BLaER1 (cell line): ENCODE data around the gene NDUFAF7.
"Not testable (repeated sequence)": the region's sequence is repeated elsewhere in the genome, so short reads cannot be mapped to it uniquely, and the experiment has no call there.

Experiments used
- H3K27ac ChIP-seq: shearing (Covaris generic); formaldehyde crosslinking; 2 replicates; pipeline ENCODE4 v1.8.1; 2022
- H3K27me3 ChIP-seq: shearing (Covaris generic); formaldehyde crosslinking; 2 replicates; pipeline ENCODE4 v1.8.1; 2022
- H3K36me3 ChIP-seq: shearing (Covaris generic); formaldehyde crosslinking; 2 replicates; pipeline ENCODE4 v1.8.1; 2022
- H3K4me1 ChIP-seq: shearing (Covaris generic); formaldehyde crosslinking; 2 replicates; pipeline ENCODE4 v1.8.1; 2022
- H3K4me2 ChIP-seq: shearing (Covaris generic); formaldehyde crosslinking; 2 replicates; pipeline ENCODE4 v1.8.1; 2022
- H3K4me3 ChIP-seq: shearing (Covaris generic); formaldehyde crosslinking; 2 replicates; pipeline ENCODE4 v1.8.1; 2022
- H3K9ac ChIP-seq: shearing (Covaris generic); formaldehyde crosslinking; 2 replicates; pipeline ENCODE4 v1.8.1; 2022
- H3K9me3 ChIP-seq: shearing (Covaris generic); formaldehyde crosslinking; 2 replicates; pipeline ENCODE4 v1.8.1; 2022
- H4K20me1 ChIP-seq: shearing (Covaris generic); formaldehyde crosslinking; 2 replicates; pipeline ENCODE4 v1.8.1; 2022
- Cebpa-rat ChIP-seq: shearing (Covaris generic); IDR thresholded peaks from 2 replicates; pipeline ENCODE4 v1.8.1; 2022

Gene NDUFAF7

GRCh38 chr2:37211939-37212338 is 19.5 kb upstream of the NDUFAF7 start:
- peaks cover 94% of the 10 kb centered on the region for H3K36me3 ChIP-seq

GRCh38 chr2:37215250-37215649 is 16.2 kb upstream of the NDUFAF7 start:
- Histone ChIP-seq H4K20me1 (peaks cover 41% of the 10 kb centered on the region), H3K4me2 (no peak overlapping the region), H3K4me3 (no peak overlapping the region), H3K27me3 (no peaks in the 10 kb centered on the region), H3K36me3 (peaks cover 91% of the 10 kb centered on the region), H3K4me1 (no peaks in the 10 kb centered on the region), H3K9ac (no peak overlapping the region), H3K27ac (no peak overlapping the region), H3K9me3 (no peaks in the 10 kb centered on the region)
- TF ChIP-seq Cebpa-rat: no peak

More at GRCh38 chr2:37211939-37212338, 19.5 kb upstream of the NDUFAF7 start:
- Histone ChIP-seq H4K20me1 (peaks cover 24% of the 10 kb centered on the region), H3K27ac (no peak overlapping the region), H3K4me3 (no peak overlapping the region), H3K27me3 (no peaks in the 10 kb centered on the region), H3K4me2 (no peak overlapping the region), H3K4me1 (no peaks in the 10 kb centered on the region), H3K9me3 (peaks cover 32% of the 10 kb centered on the region), H3K9ac (no peak overlapping the region)
- TF ChIP-seq Cebpa-rat: no peak

GRCh38 chr2:37219046-37219445 is 12.4 kb upstream of the NDUFAF7 start:
- peaks cover 57% of the 10 kb centered on the region for H4K20me1 ChIP-seq
- TF ChIP-seq Cebpa-rat: no peak
- no peak overlapping the region for H3K9ac ChIP-seq
- no peak overlapping the region for H3K4me2 ChIP-seq
- H3K27ac ChIP-seq: no peak overlapping the region
- H3K36me3 ChIP-seq: peaks cover 93% of the 10 kb centered on the region
- H3K4me1 ChIP-seq: no peaks in the 10 kb centered on the region
- H3K9me3 ChIP-seq: no peaks in the 10 kb centered on the region
- H3K27me3 ChIP-seq: no peaks in the 10 kb centered on the region
- H3K4me3 ChIP-seq: no peak overlapping the region

GRCh38 chr2:37223131-37223530 is 8.3 kb upstream of the NDUFAF7 start:
- H3K9ac ChIP-seq: no peak overlapping the region
- no peaks in the 10 kb centered on the region for H3K9me3 ChIP-seq
- no peak overlapping the region for H3K4me3 ChIP-seq
- no peak overlapping the region for H3K4me2 ChIP-seq
- H3K27ac ChIP-seq: no peak overlapping the region
- no peak for TF ChIP-seq Cebpa-rat
- peaks cover 81% of the 10 kb centered on the region for H3K36me3 ChIP-seq
- H4K20me1 ChIP-seq: peaks cover 79% of the 10 kb centered on the region
- H3K4me1 ChIP-seq: peaks cover 17% of the 10 kb centered on the region
- H3K27me3 ChIP-seq: no peaks in the 10 kb centered on the region

- Histone ChIP-seq H3K4me1 (peaks cover 20% of the 10 kb centered on the region), H3K9me3 (no peaks in the 10 kb centered on the region), H4K20me1 (peaks cover 81% of the 10 kb centered on the region), H3K36me3 (peaks cover 80% of the 10 kb centered on the region), H3K4me3 (no peak overlapping the region), H3K4me2 (no peak overlapping the region), H3K27ac (no peak overlapping the region), H3K9ac (no peak overlapping the region), H3K27me3 (no peaks in the 10 kb centered on the region)
- no peak for TF ChIP-seq Cebpa-rat
Observed at GRCh38 chr2:37224063-37224462, 7.4 kb upstream of the NDUFAF7 start.

GRCh38 chr2:37225129-37225528 is 6.3 kb upstream of the NDUFAF7 start:
- not testable (repeated sequence) for H3K9me3 ChIP-seq, H3K9ac ChIP-seq, H3K27me3 ChIP-seq, H3K27ac ChIP-seq, H3K4me3 ChIP-seq, H3K4me2 ChIP-seq
- Histone ChIP-seq H3K36me3 (peaks cover 71% of the 10 kb centered on the region), H3K4me1 (peaks cover 31% of the 10 kb centered on the region), H4K20me1 (peaks cover 87% of the 10 kb centered on the region)

- peaks cover 54% of the 10 kb centered on the region for H3K36me3 ChIP-seq
- H3K27ac ChIP-seq: no peak overlapping the region
- TF ChIP-seq Cebpa-rat: no peak
- H3K9ac ChIP-seq: no peak overlapping the region
- no peaks in the 10 kb centered on the region for H3K9me3 ChIP-seq
- H3K4me2 ChIP-seq: 0 out of 2 replicates have a peak overlapping the region, but pooled peaks have one; percentile 13
- peaks cover 35% of the 10 kb centered on the region for H3K4me1 ChIP-seq
- no peak overlapping the region for H3K4me3 ChIP-seq
- peaks cover 84% of the 10 kb centered on the region for H4K20me1 ChIP-seq
- no peaks in the 10 kb centered on the region for H3K27me3 ChIP-seq
Observed at GRCh38 chr2:37226863-37227262, 4.6 kb upstream of the NDUFAF7 start.

- Histone ChIP-seq H3K4me2 (no peak overlapping the region), H3K27me3 (no peaks in the 10 kb centered on the region), H3K9me3 (no peaks in the 10 kb centered on the region), H3K4me1 (peaks cover 50% of the 10 kb centered on the region), H3K9ac (no peak overlapping the region), H4K20me1 (peaks cover 74% of the 10 kb centered on the region), H3K4me3 (no peak overlapping the region), H3K36me3 (peaks cover 35% of the 10 kb centered on the region), H3K27ac (no peak overlapping the region)
- TF ChIP-seq Cebpa-rat: no peak
Observed at GRCh38 chr2:37228788-37229187, 2.7 kb upstream of the NDUFAF7 start.

- Histone ChIP-seq H3K9ac (peak overlapping the region; percentile 91), H3K27me3 (no peaks in the 10 kb centered on the region), H3K4me1 (peaks cover 50% of the 10 kb centered on the region), H4K20me1 (peaks cover 60% of the 10 kb centered on the region), H3K36me3 (peaks cover 48% of the 10 kb centered on the region), H3K4me2 (peak overlapping the region; percentile 99), H3K27ac (peak overlapping the region; percentile 93), H3K9me3 (no peaks in the 10 kb centered on the region), H3K4me3 (peak overlapping the region; percentile 95)
- no peak for TF ChIP-seq Cebpa-rat
Observed at GRCh38 chr2:37230581-37230980, 877 bp upstream of the NDUFAF7 start.

- Histone ChIP-seq H3K9me3 (no peaks in the 10 kb centered on the region), H3K9ac (peak overlapping the region; percentile 91), H3K4me1 (peaks cover 40% of the 10 kb centered on the region), H3K4me3 (peak overlapping the region; percentile 95), H4K20me1 (peaks cover 45% of the 10 kb centered on the region), H3K27ac (peak overlapping the region; percentile 93), H3K4me2 (peak overlapping the region; percentile 99), H3K27me3 (no peaks in the 10 kb centered on the region), H3K36me3 (peaks cover 50% of the 10 kb centered on the region)
- no peak for TF ChIP-seq Cebpa-rat
Observed at GRCh38 chr2:37232131-37232933, 874 bp downstream of the NDUFAF7 start.
